Activated CD4-positive, CD25-positive, alpha-beta regulatory T cell treated with anti-CD3 and anti-CD28 coated beads, Interleukin-2, amount 50 U/mL, for 16 hours (primary cell): ENCODE data around the gene YJEFN3.

Experiments
- DNase-seq: peaks from one replicate; pipeline ENCODE4 v3.0.0-alpha.2; 2020; ENCODE audit warnings: low read depth, low spot score

Gene YJEFN3

GRCh38 chr19:19528721-19529490 lies at the start of gene YJEFN3:
Gene YJEFN3, plus strand, starts transcription at chr19:19528911. Its CDS starts 22 bp downstream, at chr19:19528933.
- no peak for DNase-seq

- DNase-seq, result no peak
These were observed 48.0 kb upstream of the YJEFN3 start for GRCh38 chr19:19480688-19481087.

GRCh38 chr19:19482809-19483596 lies 45.7 kb upstream of the YJEFN3 start:
- DNase-seq, result no peak

- no peak for DNase-seq
These were observed 43.3 kb upstream of the YJEFN3 start for GRCh38 chr19:19485161-19485997.

- DNase-seq, result no peak
These were observed 42.8 kb upstream of the YJEFN3 start for GRCh38 chr19:19485998-19486290.

- no peak for DNase-seq
These were observed 42.2 kb upstream of the YJEFN3 start for GRCh38 chr19:19486343-19487076.

- no peak for DNase-seq
These were observed 41.4 kb upstream of the YJEFN3 start for GRCh38 chr19:19487077-19487949.

- no peak for DNase-seq
These were observed 40.5 kb upstream of the YJEFN3 start for GRCh38 chr19:19487950-19488874.

GRCh38 chr19:19488875-19489690 lies 39.6 kb upstream of the YJEFN3 start:
- peak; percentile 90 for DNase-seq

GRCh38 chr19:19489804-19490204 lies 38.9 kb upstream of the YJEFN3 start:
- no peak for DNase-seq

- peak; percentile 71 for DNase-seq
These were observed 38.3 kb upstream of the YJEFN3 start for GRCh38 chr19:19490214-19490968.

- DNase-seq, result no peak
These were observed 37.2 kb upstream of the YJEFN3 start for GRCh38 chr19:19491321-19492025.

- no peak for DNase-seq
These were observed 36.6 kb upstream of the YJEFN3 start for GRCh38 chr19:19492026-19492610.

- DNase-seq, result no peak
These were observed 34.7 kb upstream of the YJEFN3 start for GRCh38 chr19:19493841-19494546.

- DNase-seq, result no peak
These were observed 32.8 kb upstream of the YJEFN3 start for GRCh38 chr19:19495614-19496603.
